Right lobe of liver (tissue), 4 donors: ENCODE measurements around the gene RNLS.

Experiments used
- POLR2A ChIP-seq: fragments of 450-650 bp; IDR thresholded peaks from one replicate; pipeline ENCODE4 v1.6.1; 2017; ENCODE audit warnings: antibody characterized with exemption, mild to moderate bottlenecking
- TF ChIP-seq, protein P1 (sequence below), 4 donors: fragments of 200-600 bp in 3 of 4; fragments of 450-650 bp in 1 of 4; IDR thresholded peaks; one replicate each; pipeline versions ENCODE4 v1.5.1 to v1.8.0; 2016 to 2022; ENCODE audit warnings: antibody characterized with exemption in 4 of 4, mild to moderate bottlenecking in 2 of 4
- donor health status: DM: no; HTN: no; CAD: no.
- donor health status: DM: no; HTN: no; CAD: no.
- donor health status: DM: no; HTN: yes; CAD: no.

DNA sequence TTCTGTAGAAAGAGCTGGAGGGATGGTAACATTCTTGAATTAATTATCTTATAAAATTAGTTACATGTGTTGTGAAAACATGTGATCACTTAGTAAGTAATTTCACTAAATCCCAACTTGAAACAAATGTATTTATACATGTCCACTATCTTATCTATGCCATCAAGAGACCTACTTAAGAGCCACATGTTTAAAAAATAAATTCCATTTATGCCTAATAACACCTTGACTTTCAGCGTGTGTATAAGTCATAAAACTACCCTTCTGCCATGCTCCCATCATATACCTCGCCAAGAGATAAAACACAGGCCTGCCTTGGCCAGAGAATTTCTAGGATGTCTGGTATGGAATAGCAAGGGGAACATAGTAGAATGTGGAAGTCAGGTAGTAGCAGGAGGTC, 40.7 kb upstream of the RNLS start:
- no peak for TF ChIP-seq POLR2A
- TF ChIP-seq, protein P1, sequence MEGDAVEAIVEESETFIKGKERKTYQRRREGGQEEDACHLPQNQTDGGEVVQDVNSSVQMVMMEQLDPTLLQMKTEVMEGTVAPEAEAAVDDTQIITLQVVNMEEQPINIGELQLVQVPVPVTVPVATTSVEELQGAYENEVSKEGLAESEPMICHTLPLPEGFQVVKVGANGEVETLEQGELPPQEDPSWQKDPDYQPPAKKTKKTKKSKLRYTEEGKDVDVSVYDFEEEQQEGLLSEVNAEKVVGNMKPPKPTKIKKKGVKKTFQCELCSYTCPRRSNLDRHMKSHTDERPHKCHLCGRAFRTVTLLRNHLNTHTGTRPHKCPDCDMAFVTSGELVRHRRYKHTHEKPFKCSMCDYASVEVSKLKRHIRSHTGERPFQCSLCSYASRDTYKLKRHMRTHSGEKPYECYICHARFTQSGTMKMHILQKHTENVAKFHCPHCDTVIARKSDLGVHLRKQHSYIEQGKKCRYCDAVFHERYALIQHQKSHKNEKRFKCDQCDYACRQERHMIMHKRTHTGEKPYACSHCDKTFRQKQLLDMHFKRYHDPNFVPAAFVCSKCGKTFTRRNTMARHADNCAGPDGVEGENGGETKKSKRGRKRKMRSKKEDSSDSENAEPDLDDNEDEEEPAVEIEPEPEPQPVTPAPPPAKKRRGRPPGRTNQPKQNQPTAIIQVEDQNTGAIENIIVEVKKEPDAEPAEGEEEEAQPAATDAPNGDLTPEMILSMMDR (IDR thresholded peaks at IDR 0.05), result no peak
